K562 treated with DMSO at 1 percent for 12 hours (cell line): ENCODE data around the gene KRT77. TPM values are rescaled to one million over a fixed set of nuclear protein-coding genes. Genes with fewer than 3 reads are reported as not detected.

ENCODE experiments used
- total RNA-seq: library from RNA; unstranded; fragments of 300-600 nt; gene quantifications from 2 replicates; pipeline ENCODE4 v1.2.3, GENCODE V29; 2022; ENCODE audit not compliant: insufficient read depth

KRT77 gene
- total RNA-seq: not detected in 2 replicates

GRCh38 chr12:52703424-52703823, at the start of gene KRT77:
KRT77 (minus strand) TSS chr12:52703524; CDS start chr12:52703434, 90 bp downstream.

GRCh38 chr12:52680363-52680762, 23.0 kb downstream of the KRT77 start, which contains the start of gene KRT1:
KRT1 (minus strand) TSS chr12:52680407; CDS start chr12:52680348, 59 bp downstream.

GRCh38 chr12:52651726-52652261, 51.5 kb downstream of the KRT77 start, which contains the start of gene KRT2:
KRT2 (minus strand) TSS chr12:52652211; CDS start chr12:52652142, 69 bp downstream.

Other genes with a start within 250 kb of the KRT77 start
- gene KRT6C, start 229.7 kb downstream of the KRT77 start, total RNA-seq: not detected in 2 replicates
- gene KRT6A, start 210.3 kb downstream of the KRT77 start, total RNA-seq: not detected in 2 replicates
- gene KRT5, start 183.1 kb downstream of the KRT77 start, total RNA-seq: not detected in 2 replicates
- gene KRT71, start 150.4 kb downstream of the KRT77 start, total RNA-seq: not detected in 2 replicates
- gene KRT74, start 129.7 kb downstream of the KRT77 start, total RNA-seq: not detected in 2 replicates
- not detected in 2 replicates for gene KRT72, start 102.1 kb downstream of the KRT77 start, total RNA-seq
- not detected in 2 replicates for gene KRT73, start 85.0 kb downstream of the KRT77 start, total RNA-seq
- gene KRT2, start 51.3 kb downstream of the KRT77 start, total RNA-seq: 0.26 TPM in 1 of 2 replicates, not detected in the other
- gene KRT1, start 23.1 kb downstream of the KRT77 start, total RNA-seq: not detected in 2 replicates
- gene KRT76, start 73.8 kb upstream of the KRT77 start, total RNA-seq: not detected in 2 replicates
- not detected in 2 replicates for gene KRT3, start 92.6 kb upstream of the KRT77 start, total RNA-seq
- gene KRT4, start 110.6 kb upstream of the KRT77 start, total RNA-seq: not detected in 2 replicates
- not detected in 2 replicates for gene KRT79, start 130.8 kb upstream of the KRT77 start, total RNA-seq
- gene KRT78, start 145.5 kb upstream of the KRT77 start, total RNA-seq: not detected in 2 replicates
- 398 and 473 TPM in 2 replicates for gene KRT8, start 201.6 kb upstream of the KRT77 start, total RNA-seq
- gene KRT18, start 245.6 kb upstream of the KRT77 start, total RNA-seq: 337 and 355 TPM in 2 replicates